Coronary artery (tissue), 2 donors: ENCODE results near the gene TEX36.

Experiments used
- DNase-seq: peaks from one replicate; pipeline ENCODE4 v3.0.0-alpha.2; 2017; ENCODE audit warnings: low spot score
- H3K27ac ChIP-seq, 2 donors: fragments of 200-600 bp; sonication (generic); one replicate each; pipeline ENCODE4 v1.5.1; 2016 to 2019
- H3K4me3 ChIP-seq: fragments of 200-600 bp; sonication (generic); 2 replicates; pipeline ENCODE4 v1.5.1; 2016; ENCODE audit warnings: mild to moderate bottlenecking, moderate library complexity
- TF ChIP-seq, protein P1 (sequence below): fragments of 200-600 bp; sonication (generic); IDR thresholded peaks from one replicate; pipeline ENCODE4 v1.5.1; 2019; ENCODE audit warnings: antibody characterized with exemption

Gene TEX36

DNA sequence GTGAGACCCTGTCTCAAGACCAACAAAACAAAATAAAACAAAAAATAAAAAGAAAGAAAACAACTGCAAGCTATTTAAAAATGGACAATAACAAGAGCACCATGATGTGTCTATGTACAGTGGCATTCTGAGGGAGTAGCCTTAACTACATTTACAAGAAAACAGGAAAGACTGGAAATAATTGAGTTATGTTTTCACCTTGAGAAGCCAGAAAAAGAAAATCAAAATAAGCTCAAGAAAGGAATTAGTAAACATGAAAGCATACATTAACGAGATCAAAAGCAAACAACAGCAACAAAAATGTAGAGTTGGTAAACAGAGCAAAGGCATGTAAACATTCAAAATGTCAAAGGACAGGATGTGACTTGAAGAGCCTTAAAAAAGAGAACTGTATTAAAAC lies 36.7 kb downstream of the TEX36 start:
- TF ChIP-seq, protein P1, sequence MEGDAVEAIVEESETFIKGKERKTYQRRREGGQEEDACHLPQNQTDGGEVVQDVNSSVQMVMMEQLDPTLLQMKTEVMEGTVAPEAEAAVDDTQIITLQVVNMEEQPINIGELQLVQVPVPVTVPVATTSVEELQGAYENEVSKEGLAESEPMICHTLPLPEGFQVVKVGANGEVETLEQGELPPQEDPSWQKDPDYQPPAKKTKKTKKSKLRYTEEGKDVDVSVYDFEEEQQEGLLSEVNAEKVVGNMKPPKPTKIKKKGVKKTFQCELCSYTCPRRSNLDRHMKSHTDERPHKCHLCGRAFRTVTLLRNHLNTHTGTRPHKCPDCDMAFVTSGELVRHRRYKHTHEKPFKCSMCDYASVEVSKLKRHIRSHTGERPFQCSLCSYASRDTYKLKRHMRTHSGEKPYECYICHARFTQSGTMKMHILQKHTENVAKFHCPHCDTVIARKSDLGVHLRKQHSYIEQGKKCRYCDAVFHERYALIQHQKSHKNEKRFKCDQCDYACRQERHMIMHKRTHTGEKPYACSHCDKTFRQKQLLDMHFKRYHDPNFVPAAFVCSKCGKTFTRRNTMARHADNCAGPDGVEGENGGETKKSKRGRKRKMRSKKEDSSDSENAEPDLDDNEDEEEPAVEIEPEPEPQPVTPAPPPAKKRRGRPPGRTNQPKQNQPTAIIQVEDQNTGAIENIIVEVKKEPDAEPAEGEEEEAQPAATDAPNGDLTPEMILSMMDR: no peak
- DNase-seq: no peak

DNA sequence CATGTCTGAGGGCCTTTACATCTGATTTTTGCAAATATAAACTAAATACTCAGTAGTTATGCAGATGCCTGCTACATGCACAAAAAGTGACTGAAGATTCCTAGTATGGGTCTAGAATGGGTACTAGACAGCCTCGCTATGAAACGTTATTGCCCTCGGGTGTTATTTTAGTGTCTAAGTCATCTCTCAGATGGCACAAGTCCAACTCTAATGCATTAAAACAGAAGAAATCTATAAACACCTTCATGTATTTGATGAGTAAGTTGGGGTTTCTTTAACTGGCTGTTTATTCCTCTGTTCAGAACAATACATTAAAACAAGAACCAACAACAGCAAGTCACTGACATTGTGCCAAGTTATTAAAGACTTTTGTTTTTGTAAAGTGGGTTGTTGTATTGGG lies 41.6 kb downstream of the TEX36 start:
- DNase-seq: no peak
- no peak overlapping the region for H3K27ac ChIP-seq
- no peak overlapping the region for H3K4me3 ChIP-seq
- TF ChIP-seq, protein P1: no peak

More for the DNA sequence above, 36.7 kb downstream of the TEX36 start:
- Histone ChIP-seq H3K27ac (no peak overlapping the region), H3K4me3 (no peak overlapping the region)

DNA sequence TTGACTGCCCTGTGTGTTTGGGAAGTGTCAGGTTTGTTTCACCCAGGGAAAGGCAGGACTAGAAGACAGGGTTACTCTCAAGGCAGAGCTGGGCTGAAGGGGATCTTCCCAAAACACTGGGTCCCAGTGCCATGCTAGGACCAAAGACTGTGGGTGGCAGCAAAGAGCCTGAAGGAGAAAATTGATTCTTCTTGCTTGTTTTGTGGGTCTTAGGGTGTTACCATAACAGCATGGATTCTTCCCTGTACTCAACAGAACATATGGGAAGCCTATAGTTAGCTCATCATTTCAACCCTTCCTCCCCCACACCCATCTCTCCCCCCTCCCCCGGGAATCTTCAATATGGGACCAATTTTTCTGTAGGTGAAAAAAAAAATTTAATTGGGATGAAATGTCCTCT lies 42.3 kb downstream of the TEX36 start:
- no peak overlapping the region for H3K27ac ChIP-seq
- TF ChIP-seq, protein P1: no peak

DNA sequence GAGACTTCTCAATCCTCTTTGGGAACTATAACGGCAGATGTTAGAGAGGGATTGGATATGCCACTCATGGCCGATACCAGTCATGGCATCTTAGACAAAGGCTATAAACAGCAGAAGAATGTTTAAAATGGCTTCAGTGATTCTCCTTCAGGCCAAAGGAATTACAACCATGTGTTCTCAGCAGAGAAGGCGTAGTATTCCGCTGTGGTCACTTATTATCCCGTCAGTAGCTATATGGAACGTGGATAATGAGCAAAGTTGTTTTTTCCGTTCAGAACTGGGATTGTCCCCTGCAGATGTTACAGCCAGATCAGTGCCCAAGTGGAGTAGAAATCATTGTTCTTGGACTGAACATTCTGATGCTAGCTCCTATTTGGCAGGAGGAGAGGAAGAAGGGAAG lies 43.1 kb downstream of the TEX36 start:
- Histone ChIP-seq H3K4me3 (no peak overlapping the region), H3K27ac (no peak overlapping the region)
- no peak for DNase-seq
- TF ChIP-seq, protein P1: no peak

More for the DNA sequence above, 42.3 kb downstream of the TEX36 start:
- no peak for DNase-seq
- no peak overlapping the region for H3K4me3 ChIP-seq

DNA sequence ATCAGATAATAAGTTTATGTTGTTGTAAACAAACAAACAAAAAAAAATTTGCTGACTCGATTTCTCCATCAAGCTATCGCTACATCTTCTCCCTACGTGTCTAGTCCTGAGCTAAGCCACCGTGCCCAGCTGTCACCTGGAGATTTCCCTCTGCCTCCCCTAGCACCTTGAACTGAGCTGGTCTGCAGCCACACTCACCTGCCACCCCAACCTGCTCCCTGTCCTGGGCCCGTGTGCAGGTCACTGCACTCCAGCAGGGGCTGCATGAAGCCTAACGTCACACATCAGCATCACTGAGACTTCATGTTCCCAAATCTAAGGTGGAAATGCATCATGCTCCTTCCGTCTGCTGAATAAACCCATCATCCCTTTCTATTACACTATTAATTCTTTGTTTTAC lies 44.4 kb downstream of the TEX36 start:
- no peak overlapping the region for H3K27ac ChIP-seq
- no peak for DNase-seq
- TF ChIP-seq, protein P1: no peak
- H3K4me3 ChIP-seq: no peak overlapping the region

DNA sequence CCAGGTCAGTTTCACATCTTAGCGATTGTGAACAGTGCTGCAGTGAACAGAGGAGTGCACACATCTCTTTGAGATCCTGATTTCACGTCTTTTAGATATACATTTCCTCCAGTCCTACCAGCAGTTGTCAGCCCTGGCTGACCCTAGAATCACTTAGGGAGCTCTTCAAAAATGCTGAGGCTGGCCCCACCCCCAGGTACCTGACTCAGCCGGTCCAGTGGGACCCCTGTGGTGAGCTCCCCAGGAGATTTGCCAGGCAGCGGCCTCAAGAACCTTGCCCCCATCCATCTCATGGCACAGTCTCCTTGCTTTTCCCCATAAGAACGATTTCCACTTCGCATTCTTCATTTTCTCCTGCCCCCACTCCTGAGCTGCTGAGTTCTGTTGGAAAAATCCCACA lies 45.5 kb downstream of the TEX36 start:
- Histone ChIP-seq H3K27ac (no peak overlapping the region), H3K4me3 (no peak overlapping the region)
- no peak for DNase-seq
- TF ChIP-seq, protein P1: no peak

DNA sequence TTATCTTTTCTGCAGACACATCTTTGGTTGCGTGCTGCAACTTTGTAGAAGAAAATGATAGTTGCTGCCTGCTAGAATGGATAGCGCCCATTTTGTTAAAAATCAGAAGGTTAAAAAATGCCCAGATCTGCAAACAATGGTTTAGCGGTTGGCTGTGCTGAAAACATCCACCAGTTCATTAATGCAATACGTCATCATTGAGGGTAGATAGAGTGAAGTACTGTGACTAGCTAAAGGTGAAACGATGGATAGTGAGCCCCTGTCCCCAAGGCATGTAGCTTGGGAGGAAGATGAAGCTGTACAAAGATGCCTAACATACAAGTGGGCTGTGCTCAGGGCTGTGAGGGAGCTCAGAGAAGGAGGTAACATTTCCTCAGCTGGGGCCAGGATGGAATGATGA lies 48.4 kb downstream of the TEX36 start:
- Histone ChIP-seq H3K4me3 (no peak overlapping the region), H3K27ac (no peak overlapping the region)
- DNase-seq: no peak
- TF ChIP-seq, protein P1: no peak
